Natural killer cell treated with Interleukin-12 subunit alpha and Interleukin-12 subunit beta and Interleukin-15 and Interleukin-18, amount 100 ng/mL, for 72 hours (primary cell): ENCODE measurements around the gene CCDC152. TPM values are rescaled to one million over a fixed set of nuclear protein-coding genes. Genes with fewer than 3 reads are reported as not detected.

ENCODE experiments used
- ATAC-seq, 2 donors: fragments of 150-1000 bp; cut with Tn5 transposase in 1 of 2; sonication (Bioruptor Pico), chemical (Tn5 transposase) in 1 of 2; 2 replicates each; pipeline ENCODE4 v1.10.0; 2021
- DNase-seq: peaks from one replicate; pipeline ENCODE4 v3.0.0; 2022; ENCODE audit warnings: low spot score
- H3K27ac Mint-ChIP-seq, 2 donors: 1 replicate in 1 of 2; 2 replicates in 1 of 2; pipeline ENCODE4 v1.8.0; 2022; ENCODE audit warnings: mixed read lengths in 2 of 2, mild to moderate bottlenecking in 1 of 2, moderate library complexity in 1 of 2
- H3K27me3 Mint-ChIP-seq, 2 donors: 1 replicate in 1 of 2; 2 replicates in 1 of 2; pipeline ENCODE4 v1.8.0; 2022; ENCODE audit warnings: mixed read lengths in 2 of 2
- H3K36me3 Mint-ChIP-seq: one replicate; pipeline ENCODE4 v1.8.0; 2022; ENCODE audit warnings: mixed read lengths
- H3K4me1 Mint-ChIP-seq, 2 donors: 1 replicate in 1 of 2; 2 replicates in 1 of 2; pipeline ENCODE4 v1.8.0; 2022; ENCODE audit warnings: low read depth in 2 of 2, mixed read lengths in 2 of 2, mild to moderate bottlenecking in 1 of 2
- H3K4me3 Mint-ChIP-seq: one replicate; pipeline ENCODE4 v1.8.0; 2022; ENCODE audit warnings: mixed read lengths
- H3K9me3 Mint-ChIP-seq: 2 replicates; pipeline ENCODE4 v1.8.0; 2022; ENCODE audit warnings: mixed read lengths
- total RNA-seq, 2 donors: library from RNA; stranded (reverse); gene quantifications; one replicate each; pipeline ENCODE4 v1.2.3, GENCODE V29; 2022

CCDC152 gene
- total RNA-seq, 2 donors from 2014 or later: 9.3 to 9.6 TPM

- DNase-seq: no peak
- Mint-ChIP-seq H3K4me1 (peaks cover 7 to 14% of the 10 kb centered on the region in 2 donors), H3K36me3 (peaks cover under 1% of the 10 kb centered on the region), H3K27me3 (peaks cover 0 to 2% of the 10 kb centered on the region in 2 donors), H3K9me3 (no peaks in the 10 kb centered on the region), H3K27ac (no peak overlapping the region), H3K4me3 (no peak overlapping the region)
- ATAC-seq: no peak
Measured at GRCh38 chr5:42759456-42759855, 2.8 kb downstream of the CCDC152 start.

GRCh38 chr5:42760426-42760825, 3.8 kb downstream of the CCDC152 start:
- Mint-ChIP-seq H3K4me3 (no peak overlapping the region), H3K36me3 (peaks cover 4% of the 10 kb centered on the region), H3K4me1 (peaks cover 7 to 14% of the 10 kb centered on the region in 2 donors), H3K27me3 (peaks cover 0 to 4% of the 10 kb centered on the region in 2 donors), H3K27ac (no peak overlapping the region), H3K9me3 (no peaks in the 10 kb centered on the region)
- ATAC-seq: no peak
- no peak for DNase-seq

GRCh38 chr5:42761791-42762190, 5.2 kb downstream of the CCDC152 start:
- Mint-ChIP-seq H3K27me3 (peaks cover 0 to 4% of the 10 kb centered on the region in 2 donors), H3K36me3 (peaks cover 4% of the 10 kb centered on the region), H3K27ac (no peak overlapping the region), H3K4me3 (no peak overlapping the region), H3K9me3 (no peaks in the 10 kb centered on the region), H3K4me1 (peaks cover 7 to 9% of the 10 kb centered on the region in 2 donors)
- ATAC-seq (no peak), DNase-seq (no peak)

GRCh38 chr5:42767491-42768105, 11.0 kb downstream of the CCDC152 start:
- ATAC-seq (no peak), DNase-seq (no peak)
- Mint-ChIP-seq H3K4me1 (no peaks in the 10 kb centered on the region), H3K27me3 (peaks cover 0 to 2% of the 10 kb centered on the region in 2 donors), H3K4me3 (no peak overlapping the region), H3K27ac (no peak overlapping the region), H3K36me3 (peaks cover 4% of the 10 kb centered on the region), H3K9me3 (no peaks in the 10 kb centered on the region)

GRCh38 chr5:42768106-42768504, 11.5 kb downstream of the CCDC152 start:
- no peak overlapping the region for H3K4me3 Mint-ChIP-seq
- DNase-seq (no peak), ATAC-seq (no peak)
- no peaks in the 10 kb centered on the region for H3K4me1 Mint-ChIP-seq
- peaks cover 4% of the 10 kb centered on the region for H3K36me3 Mint-ChIP-seq
- no peak overlapping the region for H3K27ac Mint-ChIP-seq
- peaks cover 0 to 2% of the 10 kb centered on the region in 2 donors for H3K27me3 Mint-ChIP-seq
- H3K9me3 Mint-ChIP-seq: no peaks in the 10 kb centered on the region

- H3K27me3 Mint-ChIP-seq: no peaks in the 10 kb centered on the region
- no peak overlapping the region for H3K27ac Mint-ChIP-seq
- H3K36me3 Mint-ChIP-seq: no peaks in the 10 kb centered on the region
- no peaks in the 10 kb centered on the region for H3K4me1 Mint-ChIP-seq
- no peak overlapping the region for H3K4me3 Mint-ChIP-seq
- no peak for DNase-seq
- no peaks in the 10 kb centered on the region for H3K9me3 Mint-ChIP-seq
- ATAC-seq: no peak
Measured at GRCh38 chr5:42770003-42770402, 13.4 kb downstream of the CCDC152 start.

GRCh38 chr5:42772265-42772993, 15.8 kb downstream of the CCDC152 start:
- Mint-ChIP-seq H3K9me3 (no peaks in the 10 kb centered on the region), H3K27me3 (no peaks in the 10 kb centered on the region), H3K36me3 (no peaks in the 10 kb centered on the region), H3K4me3 (no peak overlapping the region), H3K27ac (no peak overlapping the region), H3K4me1 (no peaks in the 10 kb centered on the region)
- ATAC-seq (no peak), DNase-seq (no peak)

- no peaks in the 10 kb centered on the region for H3K9me3 Mint-ChIP-seq
- DNase-seq (no peak), ATAC-seq (no peak)
- H3K4me3 Mint-ChIP-seq: no peak overlapping the region
- no peak overlapping the region for H3K27ac Mint-ChIP-seq
- no peaks in the 10 kb centered on the region for H3K27me3 Mint-ChIP-seq
- no peaks in the 10 kb centered on the region for H3K4me1 Mint-ChIP-seq
- H3K36me3 Mint-ChIP-seq: no peaks in the 10 kb centered on the region
Measured at GRCh38 chr5:42779083-42779482, 22.5 kb downstream of the CCDC152 start.

- no peak for ATAC-seq
- Mint-ChIP-seq H3K9me3 (peaks cover 3% of the 10 kb centered on the region), H3K27ac (no peak overlapping the region), H3K4me3 (no peak overlapping the region), H3K36me3 (peaks cover 18% of the 10 kb centered on the region), H3K27me3 (no peaks in the 10 kb centered on the region), H3K4me1 (no peaks in the 10 kb centered on the region)
- DNase-seq: no peak
Measured at GRCh38 chr5:42781584-42781983, 25.0 kb downstream of the CCDC152 start.

GRCh38 chr5:42784132-42784531, 27.5 kb downstream of the CCDC152 start:
- Mint-ChIP-seq H3K4me1 (no peaks in the 10 kb centered on the region), H3K36me3 (peaks cover 33% of the 10 kb centered on the region), H3K9me3 (peaks cover 11% of the 10 kb centered on the region), H3K27me3 (peaks cover 0 to 2% of the 10 kb centered on the region in 2 donors), H3K4me3 (no peak overlapping the region), H3K27ac (no peak overlapping the region)
- ATAC-seq (no peak), DNase-seq (no peak)

- H3K36me3 Mint-ChIP-seq: peaks cover 35% of the 10 kb centered on the region
- no peaks in the 10 kb centered on the region for H3K4me1 Mint-ChIP-seq
- DNase-seq (no peak), ATAC-seq (no peak)
- peaks cover 11% of the 10 kb centered on the region for H3K9me3 Mint-ChIP-seq
- H3K27ac Mint-ChIP-seq: no peak overlapping the region
- peaks cover 0 to 4% of the 10 kb centered on the region in 2 donors for H3K27me3 Mint-ChIP-seq
- H3K4me3 Mint-ChIP-seq: no peak overlapping the region
Measured at GRCh38 chr5:42785756-42786155, 29.1 kb downstream of the CCDC152 start.

- no peak overlapping the region for H3K27ac Mint-ChIP-seq
- H3K36me3 Mint-ChIP-seq: peaks cover 35% of the 10 kb centered on the region
- H3K4me1 Mint-ChIP-seq: no peaks in the 10 kb centered on the region
- peaks cover 0 to 4% of the 10 kb centered on the region in 2 donors for H3K27me3 Mint-ChIP-seq
- H3K4me3 Mint-ChIP-seq: no peak overlapping the region
- DNase-seq (no peak), ATAC-seq (no peak)
- peaks cover 11% of the 10 kb centered on the region for H3K9me3 Mint-ChIP-seq
Measured at GRCh38 chr5:42787073-42787472, 30.5 kb downstream of the CCDC152 start.

GRCh38 chr5:42787845-42788244, 31.2 kb downstream of the CCDC152 start:
- Mint-ChIP-seq H3K36me3 (peaks cover 35% of the 10 kb centered on the region), H3K4me3 (no peak overlapping the region), H3K27me3 (peaks cover 0 to 4% of the 10 kb centered on the region in 2 donors), H3K9me3 (peaks cover 11% of the 10 kb centered on the region), H3K4me1 (no peaks in the 10 kb centered on the region), H3K27ac (no peak overlapping the region)
- no peak for ATAC-seq
- DNase-seq: no peak

- Mint-ChIP-seq H3K4me3 (no peak overlapping the region), H3K36me3 (peaks cover 31% of the 10 kb centered on the region)
Measured at GRCh38 chr5:42791151-42791550, 34.5 kb downstream of the CCDC152 start.

More at GRCh38 chr5:42791151-42791550, 34.5 kb downstream of the CCDC152 start:
- H3K27ac Mint-ChIP-seq: no peak overlapping the region
- DNase-seq (no peak), ATAC-seq (no peak)
- H3K27me3 Mint-ChIP-seq: peaks cover 0 to 4% of the 10 kb centered on the region in 2 donors
- H3K4me1 Mint-ChIP-seq: no peaks in the 10 kb centered on the region
- H3K9me3 Mint-ChIP-seq: peaks cover 11% of the 10 kb centered on the region
